ENCODE data around the gene FLOT2.
"Not testable (repeated sequence)": the region's sequence is repeated elsewhere in the genome, so short reads cannot be mapped to it uniquely, and the experiment has no call there.

The FLOT2 gene

DNA sequence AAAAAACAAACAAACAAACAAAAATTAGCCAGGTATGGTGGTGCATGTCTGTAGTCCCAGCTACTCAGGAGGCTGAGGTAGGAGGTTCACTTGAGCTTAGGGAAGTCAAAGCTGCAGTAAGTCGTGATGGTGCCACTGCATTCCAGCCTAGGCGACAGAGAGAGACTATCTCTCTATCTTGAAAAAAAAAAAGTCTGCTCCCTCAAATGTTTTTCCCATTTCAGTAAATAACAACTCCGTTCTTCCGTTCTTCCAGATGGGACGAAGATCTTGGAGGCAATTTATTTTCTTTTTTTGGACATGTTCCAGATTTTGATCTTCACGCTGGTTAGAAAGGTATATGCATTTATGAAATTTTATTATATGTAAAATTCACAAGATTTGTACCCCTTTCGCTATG is 23.7 kb downstream of the FLOT2 start:
- DNase-seq (ENCODE audit: low read depth) = no peak

DNA sequence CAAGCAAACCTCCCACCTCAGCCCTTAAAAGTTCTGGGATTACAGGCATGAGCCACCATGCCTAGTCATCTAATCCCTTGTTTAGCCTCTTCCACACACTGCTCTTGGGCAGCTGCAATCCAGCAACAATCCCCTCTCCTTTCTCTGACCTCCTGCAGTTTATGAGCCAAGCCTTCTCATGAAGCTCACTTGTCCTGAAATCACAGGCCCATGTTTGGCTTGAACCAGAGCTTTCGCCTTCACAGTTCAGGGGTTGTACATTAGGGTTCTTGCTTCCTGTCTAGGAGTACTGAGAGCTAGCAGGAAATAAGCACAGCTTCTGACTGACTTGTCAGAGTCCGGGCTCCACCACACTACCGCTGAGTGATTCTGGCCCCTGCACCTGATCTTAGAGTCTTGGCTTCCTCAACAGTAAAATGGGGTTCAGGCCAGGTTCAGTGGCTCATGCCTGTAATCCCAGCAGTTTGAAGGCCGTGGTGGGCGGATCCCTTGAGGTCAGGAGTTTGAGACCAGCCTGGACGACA is 26.4 kb downstream of the FLOT2 start:
- DNase-seq (ENCODE audit: low read depth) = no peak

DNA sequence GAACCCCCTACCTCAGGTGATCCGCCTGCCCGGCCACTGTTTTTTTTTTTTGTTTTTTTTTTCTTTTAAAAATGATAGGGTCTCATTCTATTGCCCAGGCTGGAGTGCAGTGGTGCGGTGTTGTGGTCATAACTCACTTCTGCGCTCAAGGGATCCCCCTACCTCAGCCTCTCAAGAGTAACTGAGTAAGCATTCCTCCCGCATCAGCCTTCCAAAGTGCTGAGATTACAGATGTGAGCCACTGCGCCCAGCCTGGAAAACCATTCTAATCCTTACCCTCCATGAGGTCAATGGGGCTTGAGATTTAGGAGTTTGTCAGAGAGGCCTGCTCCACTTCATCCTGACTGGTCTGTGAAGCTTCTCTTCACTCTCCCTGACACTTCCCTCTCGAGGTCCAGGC is 30.3 kb downstream of the FLOT2 start:
- no peak for DNase-seq (ENCODE audit: low read depth)

DNA sequence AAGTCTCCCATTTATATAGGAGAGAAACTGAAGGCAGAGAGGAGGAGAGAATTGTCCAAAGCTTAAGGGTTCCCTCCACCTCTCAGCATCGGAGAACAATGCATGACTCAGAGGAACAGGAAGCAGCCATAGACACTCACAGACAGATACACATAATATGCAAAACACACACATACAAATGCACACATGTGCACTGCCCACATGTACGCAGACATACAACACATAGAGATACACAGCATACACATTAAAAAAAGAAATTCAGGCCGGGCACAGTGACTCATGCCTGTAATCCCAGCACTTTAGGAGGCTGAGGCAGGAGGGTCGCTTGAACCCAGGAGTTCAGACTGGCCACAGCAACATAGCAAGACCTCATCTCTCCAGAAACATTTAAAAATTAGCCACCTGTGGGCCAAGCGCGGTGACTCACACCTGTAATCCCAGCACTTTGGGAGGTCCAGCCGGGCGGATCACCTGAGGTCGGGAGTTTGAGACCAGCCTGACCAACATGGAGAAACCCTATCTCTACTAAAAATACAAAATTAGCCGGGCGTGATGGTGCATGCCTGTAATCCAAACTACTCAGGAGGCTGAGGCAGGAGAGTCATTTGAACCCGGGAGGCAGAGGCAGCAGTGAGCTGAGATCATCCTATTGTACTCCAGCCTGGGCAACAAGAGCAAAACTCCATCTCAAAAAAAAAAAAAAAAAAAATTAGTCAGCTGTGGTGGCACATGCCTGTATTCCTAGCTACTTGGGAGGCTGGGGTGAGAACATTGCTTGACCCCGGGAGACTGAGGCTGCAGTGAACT is 31.4 kb downstream of the FLOT2 start:
- no peak for DNase-seq (ENCODE audit: low read depth)

DNA sequence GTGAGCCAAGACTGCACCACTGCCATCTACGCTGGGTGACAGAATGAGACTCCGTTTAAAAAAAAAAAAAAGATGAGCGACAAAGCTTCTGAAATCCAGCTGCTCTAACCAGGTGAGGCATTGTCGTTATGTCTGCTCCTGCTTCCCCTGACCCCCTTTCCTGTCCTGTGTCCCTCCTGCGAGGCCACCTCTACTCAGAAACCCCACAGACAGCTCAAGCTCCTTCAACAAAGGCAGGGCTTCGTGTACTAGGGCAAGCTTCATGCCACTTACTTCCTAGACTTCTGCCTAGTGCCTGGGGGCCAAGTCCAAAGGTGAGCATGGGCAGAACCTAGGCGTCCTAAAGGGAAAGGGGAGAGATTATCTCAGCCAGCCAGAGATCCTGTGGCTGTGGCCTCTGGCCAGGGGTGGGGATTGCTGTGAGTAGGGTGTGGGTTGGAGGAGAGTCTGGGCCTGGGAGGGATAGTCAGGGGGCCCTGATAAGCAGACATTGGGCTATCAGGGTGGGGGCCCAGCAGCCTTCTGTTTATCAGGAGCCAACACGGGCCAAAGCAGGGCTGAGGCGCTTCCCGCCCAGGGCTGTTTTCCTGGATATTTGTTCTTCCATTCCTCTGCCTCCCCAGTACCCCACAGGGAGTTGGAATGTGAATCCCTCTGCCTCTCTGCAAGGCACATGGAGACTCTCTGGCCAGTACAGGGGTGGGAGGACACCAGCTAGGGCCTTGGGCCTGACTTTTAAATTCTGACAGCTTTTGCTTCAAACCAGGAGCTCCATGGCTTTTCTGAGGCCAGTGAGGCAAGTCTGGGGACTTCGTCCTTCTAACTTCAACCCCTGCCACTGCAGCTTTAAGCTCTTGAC is 32.3 kb downstream of the FLOT2 start:
- no peak for DNase-seq (ENCODE audit: low read depth)

DNA sequence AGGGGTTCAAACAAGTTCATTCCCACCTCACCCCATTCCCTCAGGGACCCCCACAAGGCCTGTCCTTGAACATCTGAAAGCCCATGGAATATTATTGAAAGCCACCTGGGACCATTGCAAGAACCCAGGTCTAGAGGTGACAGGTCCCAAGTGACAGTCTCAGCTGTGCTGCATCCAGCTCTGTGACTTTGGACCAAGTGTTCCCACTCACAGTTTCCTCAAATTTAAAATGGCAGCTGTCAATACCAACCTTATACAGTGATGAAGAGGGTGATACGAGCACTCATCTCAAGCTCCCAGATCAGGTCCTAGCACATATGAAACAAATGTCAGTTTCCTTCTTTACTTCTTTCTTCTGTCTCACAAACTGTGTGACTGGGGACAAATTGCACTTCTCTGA is 33.6 kb downstream of the FLOT2 start:
- no peak for DNase-seq (ENCODE audit: low read depth)

DNA sequence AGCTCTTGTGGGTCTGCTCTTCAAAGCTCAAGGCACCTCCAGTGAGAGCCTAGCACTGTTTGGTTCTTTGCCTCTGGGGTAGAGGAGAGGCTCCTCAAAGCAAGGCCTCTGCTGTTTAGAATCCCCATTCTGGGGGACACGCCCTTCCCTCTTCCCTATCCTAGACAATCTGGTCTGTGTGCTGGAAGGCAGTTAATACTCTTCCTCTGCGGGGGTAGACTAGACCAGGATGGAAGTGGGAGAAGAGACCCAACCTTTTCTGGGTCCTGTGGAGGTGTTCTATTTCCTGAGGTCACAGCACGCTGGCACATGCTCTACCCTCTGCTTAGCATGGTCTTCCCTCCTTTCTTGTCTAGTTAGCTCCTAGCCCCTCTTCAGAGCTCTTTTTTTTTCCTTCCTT is 35.0 kb downstream of the FLOT2 start:
- DNase-seq (ENCODE audit: low read depth) = no peak

DNA sequence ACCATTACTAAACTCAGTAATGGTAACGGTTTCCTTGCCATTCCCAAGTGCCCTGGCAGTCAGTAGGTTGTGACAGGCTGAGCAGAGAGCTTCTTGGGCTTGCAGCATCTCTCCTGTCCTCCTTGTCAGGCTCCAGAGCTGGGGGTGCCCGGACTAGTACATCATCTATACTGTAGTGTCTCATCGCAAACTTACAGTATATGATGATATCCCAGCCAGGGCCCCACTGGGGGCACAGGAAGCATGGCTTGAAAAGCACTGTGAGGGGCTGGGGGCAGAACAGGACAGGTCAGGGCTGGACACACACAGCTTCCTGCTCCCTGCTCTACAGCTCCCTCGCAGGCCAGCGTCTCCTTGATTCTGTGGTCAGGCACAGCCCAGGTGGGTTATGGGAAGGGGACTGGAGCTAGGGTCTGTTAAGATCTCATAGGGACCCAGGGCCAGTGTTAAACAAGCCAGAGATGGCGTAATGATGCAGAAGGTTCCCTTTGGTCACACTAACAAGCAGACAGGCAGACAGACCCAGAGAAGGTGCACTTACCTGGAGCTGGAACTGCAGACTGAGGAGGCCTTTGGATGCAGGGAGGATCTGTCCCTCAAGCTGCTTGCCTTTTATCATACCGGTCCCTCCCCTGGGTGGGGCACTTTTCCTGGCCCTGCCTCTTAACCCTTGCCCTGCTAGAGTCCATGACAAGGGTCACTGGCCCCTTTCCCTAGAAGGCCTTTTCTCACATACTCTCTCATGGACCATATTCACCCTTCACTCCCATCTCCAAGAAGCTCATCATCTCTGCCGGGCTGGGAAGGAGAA is 35.9 kb downstream of the FLOT2 start:
- no peak for DNase-seq (ENCODE audit: low read depth)

DNA sequence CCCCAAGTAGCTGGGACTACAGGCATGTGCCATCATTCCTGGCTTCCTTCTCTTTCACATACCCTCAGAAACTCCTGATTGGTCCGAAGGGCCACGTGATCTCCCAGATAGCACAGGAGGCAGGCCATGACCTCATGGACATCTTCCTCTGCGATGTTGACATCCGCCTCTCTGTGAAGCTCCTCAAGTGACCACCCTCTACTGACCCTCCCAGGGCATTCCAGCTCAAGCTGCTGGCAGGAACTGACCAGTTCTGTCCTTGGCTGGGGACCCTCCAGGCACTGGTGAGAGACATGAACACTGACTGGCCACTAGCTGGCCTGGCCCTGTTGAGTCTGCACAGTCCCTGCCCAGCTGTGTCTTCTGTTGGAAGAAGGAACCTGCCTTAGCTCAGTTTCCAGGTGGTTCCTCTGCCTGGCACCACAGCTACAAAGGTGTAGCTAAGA is 37.1 kb downstream of the FLOT2 start:
- DNase-seq (ENCODE audit: low read depth) = no peak

DNA sequence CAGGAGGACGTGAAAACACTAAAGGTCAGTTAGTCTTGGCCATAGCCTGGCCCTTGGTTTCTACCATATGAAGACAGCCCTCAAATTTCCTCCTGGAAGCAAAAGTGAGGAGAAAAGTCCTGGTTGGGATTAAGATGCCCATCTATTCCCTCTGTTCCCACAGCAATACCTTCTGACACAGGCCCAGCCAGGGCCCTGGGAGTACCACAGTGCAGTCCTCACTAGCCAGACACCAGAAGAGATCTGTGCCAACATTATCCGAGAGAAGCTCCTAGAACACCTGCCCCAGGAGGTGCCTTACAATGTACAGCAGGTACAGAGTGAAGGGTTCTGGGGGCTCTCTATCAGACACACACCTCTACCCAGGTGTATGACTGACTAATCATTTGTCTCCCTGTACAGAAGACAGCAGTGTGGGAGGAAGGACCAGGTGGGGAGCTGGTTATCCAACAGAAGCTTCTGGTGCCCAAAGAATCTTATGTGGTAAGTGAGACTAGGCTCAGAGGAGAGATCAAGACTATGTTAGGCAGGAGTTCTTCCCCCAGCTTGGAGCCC is 38.7 kb downstream of the FLOT2 start:
- DNase-seq (ENCODE audit: low read depth) = no peak

DNA sequence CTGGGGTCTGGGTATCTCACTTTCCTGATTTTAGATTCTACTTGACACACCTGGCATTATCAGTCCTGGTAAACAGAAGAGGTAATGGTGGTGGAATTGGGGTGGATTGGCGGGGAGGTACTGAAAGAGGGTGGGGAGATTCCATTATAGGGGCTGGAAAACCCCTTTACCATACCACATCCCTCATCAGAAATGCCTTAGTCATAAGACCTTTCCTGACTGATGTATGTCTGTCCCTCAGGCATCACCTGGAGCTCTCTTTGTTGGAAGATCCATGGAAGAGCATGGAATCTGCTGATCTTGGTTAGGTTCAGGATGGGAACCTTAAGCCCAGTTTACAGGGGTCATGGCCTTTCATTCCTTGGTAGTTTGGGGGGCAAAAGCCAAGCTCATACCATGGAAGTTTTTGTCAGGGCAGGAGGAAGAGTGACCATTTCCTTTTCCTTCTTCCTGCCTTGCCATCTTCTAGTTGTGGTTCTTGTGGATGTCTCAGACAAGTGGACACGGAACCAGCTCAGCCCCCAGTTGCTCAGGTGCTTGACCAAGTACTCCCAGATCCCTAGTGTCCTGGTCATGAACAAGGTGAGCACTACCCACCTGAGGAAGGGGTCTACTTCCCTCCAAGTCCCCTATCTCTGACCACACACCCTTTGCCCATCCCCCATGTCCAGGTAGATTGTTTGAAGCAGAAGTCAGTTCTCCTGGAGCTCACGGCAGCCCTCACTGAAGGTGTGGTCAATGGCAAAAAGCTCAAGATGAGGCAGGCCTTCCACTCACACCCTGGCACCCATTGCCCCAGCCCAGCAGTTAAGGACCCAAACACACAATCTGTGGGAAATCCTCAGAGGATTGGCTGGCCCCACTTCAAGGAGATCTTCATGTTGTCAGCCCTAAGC is 39.4 kb downstream of the FLOT2 start:
- no peak for DNase-seq (ENCODE audit: low read depth)

DNA sequence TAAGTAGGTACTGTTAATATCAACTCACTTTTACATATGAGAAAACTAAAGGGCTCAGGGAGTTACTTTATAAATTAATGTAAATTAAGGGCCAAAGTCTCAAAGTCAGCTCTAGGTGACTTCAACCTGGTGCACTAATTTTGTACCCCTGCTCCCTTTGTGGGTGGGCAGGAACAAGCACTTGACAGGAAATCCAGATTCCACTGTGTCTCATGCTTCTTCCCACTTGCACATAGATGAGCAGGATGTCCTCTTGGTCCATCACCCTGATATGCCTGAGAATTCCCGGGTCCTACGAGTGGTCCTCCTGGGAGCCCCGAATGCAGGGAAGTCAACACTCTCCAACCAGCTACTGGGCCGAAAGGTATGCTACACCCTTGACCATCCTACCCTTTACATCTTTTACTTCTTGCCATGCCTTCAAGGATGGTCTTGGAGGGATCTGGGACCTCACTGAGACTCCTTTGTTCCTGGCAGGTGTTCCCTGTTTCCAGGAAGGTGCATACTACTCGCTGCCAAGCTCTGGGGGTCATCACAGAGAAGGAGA is 41.4 kb downstream of the FLOT2 start:
- no peak for DNase-seq (ENCODE audit: low read depth)

DNA sequence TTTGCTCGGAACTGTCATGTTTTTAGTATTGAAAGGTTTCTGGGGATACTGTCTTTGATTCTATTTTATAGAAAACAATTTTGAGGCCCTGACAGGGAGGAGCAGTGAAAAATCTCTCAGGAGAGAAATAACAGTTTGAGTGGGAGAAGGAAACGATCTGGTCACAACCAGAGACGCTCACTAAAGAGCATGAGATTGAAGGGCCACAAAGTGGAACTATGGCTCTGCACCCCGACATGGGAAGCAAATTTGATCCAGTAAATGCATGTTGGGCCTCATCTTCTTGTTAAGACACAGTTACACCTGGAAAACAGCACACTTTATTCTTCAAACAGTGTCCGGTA is 42.2 kb downstream of the FLOT2 start:
- no peak for DNase-seq (ENCODE audit: low read depth)

DNA sequence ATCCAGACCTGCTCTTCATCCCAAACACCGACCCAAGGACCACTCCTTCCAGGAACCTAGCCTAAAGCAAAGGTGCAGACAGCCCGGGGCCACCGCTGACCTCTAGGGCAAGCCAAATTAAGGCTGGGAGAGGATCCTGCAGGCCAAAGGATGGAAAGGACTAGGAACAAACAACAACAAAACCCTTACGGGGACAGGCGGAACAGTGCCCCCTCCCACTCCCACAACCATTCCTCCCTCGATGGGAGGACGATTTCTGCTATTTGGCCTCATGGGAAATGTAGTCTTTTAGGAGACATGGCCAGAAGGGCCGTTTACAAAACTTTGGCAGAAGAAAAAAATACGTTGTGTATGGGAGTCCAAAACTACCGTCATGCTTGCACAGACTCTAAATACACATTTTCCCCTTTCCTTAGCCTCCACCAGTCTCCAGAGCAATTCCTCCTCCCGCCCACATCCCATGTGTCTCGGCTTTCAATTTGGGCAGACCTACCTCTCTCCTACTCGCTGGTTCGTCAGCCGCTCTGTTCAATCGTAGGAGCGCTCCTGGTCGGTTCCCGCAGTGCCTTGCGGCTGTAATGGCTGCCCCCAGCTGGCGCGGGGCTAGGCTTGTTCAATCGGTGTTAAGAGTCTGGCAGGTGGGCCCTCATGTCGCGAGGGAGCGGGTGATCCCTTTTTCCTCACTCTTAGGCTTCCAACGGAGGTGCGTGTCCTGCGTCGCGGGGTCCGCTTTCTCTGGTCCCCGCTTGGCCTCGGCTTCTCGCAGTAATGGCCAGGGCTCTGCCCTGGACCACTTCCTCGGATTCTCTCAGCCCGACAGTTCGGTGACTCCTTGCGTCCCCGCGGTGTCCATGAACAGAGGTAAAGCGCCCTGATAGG is 42.8 kb downstream of the FLOT2 start, which contains the start of gene ERAL1:
Gene ERAL1, plus strand, starts transcription at position 560 of the 879 bp plus-strand sequence. Its CDS starts 19 bp downstream, at position 579.
- peak; percentile 65 for DNase-seq (ENCODE audit: low read depth)

DNA sequence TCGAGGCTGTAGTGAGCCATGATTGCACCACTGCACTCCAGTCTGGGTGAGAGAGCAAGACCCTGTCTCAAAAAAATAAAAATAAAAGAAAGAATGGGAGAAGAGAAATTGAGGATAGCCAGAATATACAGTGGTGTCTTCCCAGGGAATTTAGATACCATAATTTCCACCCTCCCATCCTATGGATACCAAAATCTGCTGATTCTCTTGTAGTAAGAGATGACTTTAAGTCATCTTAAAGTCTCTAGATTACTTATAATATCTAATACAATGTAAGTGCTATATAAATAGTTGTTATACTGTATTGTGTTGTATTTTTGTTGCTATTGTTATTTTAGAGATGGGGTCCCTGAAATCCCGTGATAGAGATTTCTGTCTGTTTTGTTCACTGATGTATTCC is 44.2 kb downstream of the FLOT2 start:
- no peak for DNase-seq (ENCODE audit: low read depth)

DNA sequence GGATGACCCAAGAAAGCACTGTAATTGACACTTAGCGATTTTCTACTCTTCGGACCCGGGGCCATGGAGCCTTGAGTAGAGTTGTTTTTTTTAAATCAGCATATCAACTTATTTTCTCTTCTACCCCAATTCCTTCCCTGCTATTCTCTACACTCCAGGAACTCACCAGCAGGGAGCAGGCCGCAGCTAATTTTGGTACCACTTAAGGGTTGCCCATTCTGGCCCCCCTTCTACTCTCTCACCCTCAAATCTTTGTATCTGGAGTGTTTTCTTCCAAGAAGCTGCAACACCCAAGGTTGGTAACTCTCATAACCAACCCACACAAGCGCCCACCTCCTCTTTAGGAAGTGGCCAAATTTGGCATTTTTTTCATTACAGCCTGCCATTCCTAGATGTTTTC is 48.3 kb downstream of the FLOT2 start:
- no peak for DNase-seq (ENCODE audit: low read depth)

DNA sequence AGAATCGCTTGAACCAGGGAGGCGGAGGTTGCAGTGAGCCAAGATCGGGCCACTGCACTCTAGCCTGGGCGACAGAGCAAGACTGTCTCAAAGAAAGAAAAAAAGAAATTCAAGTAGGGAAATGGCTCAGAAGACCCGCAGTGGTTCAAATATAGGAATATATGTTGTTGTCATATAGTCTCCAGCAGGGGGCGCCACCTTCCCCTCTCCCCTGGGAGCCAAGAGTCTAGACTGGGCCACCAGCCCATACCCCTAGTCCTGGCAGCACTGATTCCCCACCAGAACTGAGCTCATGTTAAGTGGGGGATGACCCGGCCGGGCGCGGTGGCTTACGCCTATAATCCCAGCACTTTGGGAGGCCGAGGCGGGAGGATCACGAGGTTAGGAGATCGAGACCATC is 48.9 kb downstream of the FLOT2 start:
- DNase-seq (ENCODE audit: low read depth) = peak; percentile 38

DNA sequence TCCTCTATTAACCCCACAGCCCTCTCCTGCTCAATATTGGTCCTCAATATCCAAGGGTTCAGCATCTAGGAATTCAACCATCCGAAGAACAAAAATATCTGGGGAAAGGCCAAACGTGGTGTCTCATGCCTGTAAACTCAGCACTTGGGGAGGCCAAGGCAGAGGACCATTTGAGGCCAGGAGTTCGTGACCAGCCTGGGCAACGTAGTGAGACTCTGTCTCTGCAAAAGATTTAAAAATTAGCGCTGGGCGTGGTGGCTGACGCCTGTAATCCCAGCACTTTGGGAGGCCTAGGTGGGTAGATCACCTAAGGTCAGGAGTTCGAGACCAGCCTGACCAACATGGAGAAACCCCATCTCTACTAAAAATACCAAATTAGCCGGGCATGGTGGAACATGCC is 50.8 kb downstream of the FLOT2 start:
- not testable (repeated sequence) for DNase-seq (ENCODE audit: low read depth)

DNA sequence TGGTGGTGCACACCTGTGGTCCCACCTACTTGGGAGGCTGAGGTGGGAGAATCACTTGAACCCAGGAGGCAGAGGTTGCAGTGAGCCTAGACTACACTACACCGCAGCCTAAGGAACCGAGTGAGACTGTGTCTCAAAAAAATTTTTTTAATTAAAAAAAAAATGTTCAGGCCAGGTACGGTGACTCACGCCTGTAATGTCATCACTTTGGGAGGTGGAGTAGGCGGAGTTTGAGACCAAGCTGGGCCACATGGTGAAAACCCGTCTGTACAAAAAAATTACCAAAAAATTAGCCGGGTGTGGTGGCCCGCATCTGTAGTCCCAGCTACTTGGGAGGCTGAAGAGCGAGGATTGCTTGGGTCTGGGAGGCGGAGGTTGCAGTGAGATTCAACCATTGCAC is 51.3 kb downstream of the FLOT2 start:
- DNase-seq (ENCODE audit: low read depth) = no peak

DNA sequence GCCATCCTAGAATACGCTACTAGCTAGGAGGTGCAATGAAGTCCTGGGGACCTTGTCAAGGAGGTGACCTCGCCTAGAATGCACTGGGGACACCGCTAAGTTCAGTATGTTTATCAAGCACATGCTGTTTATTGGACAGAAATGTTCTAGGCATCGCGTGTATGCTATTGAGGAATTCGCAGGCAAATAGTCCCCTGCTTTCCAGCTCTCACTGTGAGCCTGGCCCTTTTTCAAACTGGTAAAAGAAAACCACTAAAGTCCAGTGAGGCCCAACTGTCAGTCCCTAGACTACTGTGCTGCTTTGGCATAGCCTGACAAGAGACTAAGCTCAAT is 53.8 kb downstream of the FLOT2 start:
- no peak for DNase-seq (ENCODE audit: low read depth)
